CD4-positive, alpha-beta T cell (primary cell): ENCODE measurements around the gene VSX2. TPM values are rescaled to one million over a fixed set of nuclear protein-coding genes. Genes with fewer than 3 reads are reported as not detected.

Source experiments
- ATAC-seq: fragments of 200-7000 bp; cut with Tn5 transposase; one replicate; pipeline ENCODE4 v1.10.0; 2022; ENCODE audit warnings: mild to moderate bottlenecking; ENCODE audit not compliant: poor library complexity
- CTCF ChIA-PET: fragments of 350-600 bp; sonication (Branson Sonifier 250); formaldehyde crosslinking; loops from one replicate; lab custom pipeline; 2021; ENCODE audit warnings: antibody characterized with exemption, inconsistent platforms; lab: Charles Lee
- POLR2A ChIA-PET: fragments of 350-600 bp; sonication (Branson Sonifier 250); formaldehyde crosslinking; loops from one replicate; lab custom pipeline; 2021; ENCODE audit warnings: antibody characterized with exemption, inconsistent platforms; lab: Charles Lee
- DNase-seq, 14 experiments: peaks; one replicate each; pipeline ENCODE4 v3.0.0-alpha.2; 2013 to 2020; ENCODE audit warnings: mixed read lengths in 2 of 14
- H3K27ac ChIP-seq, 2 donors: one replicate each; pipeline versions ENCODE4 v1.5.1 to v1.7.0; 2013; ENCODE audit warnings: low read length in 2 of 2, low read depth in 1 of 2, mild to moderate bottlenecking in 1 of 2
- H3K27me3 ChIP-seq, 2 experiments: 1 replicate in 1 of 2; 2 replicates in 1 of 2; pipeline versions ENCODE4 v1.6.1 to v1.7.0; 2013; ENCODE audit warnings: low read length in 2 of 2, control low read depth in 1 of 2, mild to moderate bottlenecking in 1 of 2, moderate library complexity in 1 of 2; ENCODE audit not compliant: insufficient read depth in 2 of 2, control insufficient read depth in 1 of 2
- H3K36me3 ChIP-seq: one replicate; pipeline ENCODE4 v1.6.1; 2013; ENCODE audit warnings: low read length, control low read depth; ENCODE audit not compliant: insufficient read depth
- H3K4me1 ChIP-seq: one replicate; pipeline ENCODE4 v1.6.1; 2013; ENCODE audit warnings: low read length, control low read depth; ENCODE audit not compliant: insufficient read depth
- H3K4me3 ChIP-seq: one replicate; pipeline ENCODE4 v1.5.1; 2013; ENCODE audit warnings: mild to moderate bottlenecking, low read length, moderate library complexity
- H3K9me3 ChIP-seq, 2 experiments: 1 replicate in 1 of 2; 2 replicates in 1 of 2; pipeline versions ENCODE4 v1.6.1 to v1.7.0; 2013; ENCODE audit warnings: low read length in 2 of 2, mild to moderate bottlenecking in 2 of 2, control low read depth in 1 of 2, moderate library complexity in 1 of 2; ENCODE audit not compliant: control insufficient read depth in 1 of 2, insufficient read depth in 1 of 2
- H3K27ac Mint-ChIP-seq: one replicate; pipeline ENCODE4 v1.8.0; 2020; ENCODE audit warnings: mixed read lengths
- H3K27me3 Mint-ChIP-seq: one replicate; pipeline ENCODE4 v1.8.0; 2021; ENCODE audit warnings: mixed read lengths
- H3K36me3 Mint-ChIP-seq: one replicate; pipeline ENCODE4 v1.8.0; 2021; ENCODE audit warnings: low read depth, mixed read lengths
- H3K4me1 Mint-ChIP-seq: one replicate; pipeline ENCODE4 v1.8.0; 2021; ENCODE audit warnings: low read depth, mixed read lengths
- H3K4me3 Mint-ChIP-seq: one replicate; pipeline ENCODE4 v1.8.0; 2020; ENCODE audit warnings: mild to moderate bottlenecking, mixed read lengths
- H3K9me3 Mint-ChIP-seq: one replicate; pipeline ENCODE4 v1.8.0; 2020; ENCODE audit warnings: mixed read lengths
- CTCF ChIP-seq: fragments of 200-600 bp; IDR thresholded peaks from one replicate; pipeline ENCODE4 v1.8.0; 2022; ENCODE audit warnings: antibody characterized with exemption, mild to moderate bottlenecking
- intact Hi-C, 2 experiments: fragments of 100-400 bp; cut with DNase I in 1 of 2; cut with micrococcal nuclease in 1 of 2; formaldehyde crosslinking; loops; one replicate each; pipeline versions ENCODE4 v1.15.1 to v1.9.0; 2023 to 2025; cut with DNase I, micrococcal nuclease
- total RNA-seq, 174 experiments: library from RNA in 2 of 174; stranded (reverse) in 2 of 174; gene quantifications; one replicate each; pipeline ENCODE4 v1.2.3 and lab custom pipeline; 2021 to 2026

The VSX2 gene
- total RNA-seq, 2 experiments from 2014 or later: not detected

- Mint-ChIP-seq H3K36me3 (peaks cover 36% of the 10 kb centered on the region), H3K9me3 (no peaks in the 10 kb centered on the region), H3K27me3 (no peaks in the 10 kb centered on the region), H3K4me3 (no peak overlapping the region), H3K4me1 (no peaks in the 10 kb centered on the region), H3K27ac (no peak overlapping the region)
- Histone ChIP-seq H3K4me1 (no peaks in the 10 kb centered on the region), H3K9me3 (no peaks in the 10 kb centered on the region), H3K36me3 (peaks cover 11% of the 10 kb centered on the region), H3K4me3 (no peak overlapping the region), H3K27me3 (no peaks in the 10 kb centered on the region), H3K27ac (no peak overlapping the region)
- DNase-seq (no peak), ATAC-seq (no peak)
- ChIA-PET CTCF (no interaction called here), POLR2A (no interaction called here)
- intact Hi-C loops: no loop called here
- TF ChIP-seq CTCF: no peak
These were observed 43.6 kb upstream of the VSX2 start for GRCh38 chr14:74195623-74196022.

GRCh38 chr14:74198441-74199234 lies 40.6 kb upstream of the VSX2 start:
- no peak for ATAC-seq
- Histone ChIP-seq H3K4me3 (no peak overlapping the region), H3K9me3 (no peaks in the 10 kb centered on the region), H3K36me3 (peaks cover 14% of the 10 kb centered on the region), H3K27ac (no peak overlapping the region), H3K27me3 (no peaks in the 10 kb centered on the region), H3K4me1 (no peaks in the 10 kb centered on the region)
- ChIA-PET CTCF (no interaction called here), POLR2A (no interaction called here)
- Mint-ChIP-seq H3K27ac (no peak overlapping the region), H3K27me3 (no peaks in the 10 kb centered on the region), H3K9me3 (no peaks in the 10 kb centered on the region), H3K4me1 (no peaks in the 10 kb centered on the region), H3K4me3 (no peak overlapping the region), H3K36me3 (peaks cover 40% of the 10 kb centered on the region)
- TF ChIP-seq CTCF: no peak
- intact Hi-C loops: no loop called here
- no peak for DNase-seq

- H3K27me3 Mint-ChIP-seq: no peaks in the 10 kb centered on the region
- no peaks in the 10 kb centered on the region for H3K4me1 Mint-ChIP-seq
- H3K36me3 Mint-ChIP-seq: peaks cover 38% of the 10 kb centered on the region
- intact Hi-C loops: no loop called here
- Histone ChIP-seq H3K9me3 (no peaks in the 10 kb centered on the region), H3K27me3 (no peaks in the 10 kb centered on the region), H3K27ac (no peak overlapping the region), H3K36me3 (peaks cover 14% of the 10 kb centered on the region), H3K4me1 (no peaks in the 10 kb centered on the region), H3K4me3 (no peak overlapping the region)
- DNase-seq (no peak), ATAC-seq (no peak)
- H3K4me3 Mint-ChIP-seq: no peak overlapping the region
- POLR2A ChIA-PET: no interaction called here
- no peaks in the 10 kb centered on the region for H3K9me3 Mint-ChIP-seq
- TF ChIP-seq CTCF: no peak
- CTCF ChIA-PET: interaction anchor here (1.1 kb wide), 1 partner anchor 11 kb away, joined by 3 read pairs; no protein-coding TSS in a partner anchor
- no peak overlapping the region for H3K27ac Mint-ChIP-seq
These were observed 37.1 kb upstream of the VSX2 start for GRCh38 chr14:74202113-74202512.
